SKM-1 (cell line): ENCODE measurements around the gene SDHA.

Experiments
- DNase-seq: peaks from one replicate; lab custom pipeline; 2025; ENCODE audit not compliant: unreplicated experiment; lab: John Stamatoyannopoulos, UW

The SDHA gene

GRCh38 chr5:185095-186070 is 32.7 kb upstream of the SDHA start:
- no peak for DNase-seq

- no peak for DNase-seq
Observed at GRCh38 chr5:186091-187041, 31.8 kb upstream of the SDHA start.

- DNase-seq = no peak
Observed at GRCh38 chr5:187042-187431, 31.1 kb upstream of the SDHA start.

- DNase-seq = no peak
Observed at GRCh38 chr5:187617-188451, 30.3 kb upstream of the SDHA start.

- peak; percentile 66 for DNase-seq
Observed at GRCh38 chr5:188488-189481, 29.3 kb upstream of the SDHA start.

- DNase-seq = no peak
Observed at GRCh38 chr5:189486-189885, 28.6 kb upstream of the SDHA start.

GRCh38 chr5:189976-190365 is 28.1 kb upstream of the SDHA start:
- no peak for DNase-seq

- no peak for DNase-seq
Observed at GRCh38 chr5:190366-191035, 27.6 kb upstream of the SDHA start.

- DNase-seq = no peak
Observed at GRCh38 chr5:191036-191948, 26.8 kb upstream of the SDHA start, which contains the start of gene LRRC14B. Gene LRRC14B (plus strand): TSS chr5:191495. CDS start chr5:191539, 44 bp downstream.

- no peak for DNase-seq
Observed at GRCh38 chr5:191949-192690, 26.0 kb upstream of the SDHA start.

GRCh38 chr5:192691-192969 is 25.5 kb upstream of the SDHA start:
- no peak for DNase-seq

GRCh38 chr5:192970-193831 is 24.9 kb upstream of the SDHA start:
- no peak for DNase-seq

- no peak for DNase-seq
Observed at GRCh38 chr5:194102-194501, 24.0 kb upstream of the SDHA start.

- DNase-seq = no peak
Observed at GRCh38 chr5:194603-195209, 23.4 kb upstream of the SDHA start.

GRCh38 chr5:195401-196160 is 22.5 kb upstream of the SDHA start:
- DNase-seq = no peak
